Measurements from ENCODE around the gene PPP1R12B.

DNA sequence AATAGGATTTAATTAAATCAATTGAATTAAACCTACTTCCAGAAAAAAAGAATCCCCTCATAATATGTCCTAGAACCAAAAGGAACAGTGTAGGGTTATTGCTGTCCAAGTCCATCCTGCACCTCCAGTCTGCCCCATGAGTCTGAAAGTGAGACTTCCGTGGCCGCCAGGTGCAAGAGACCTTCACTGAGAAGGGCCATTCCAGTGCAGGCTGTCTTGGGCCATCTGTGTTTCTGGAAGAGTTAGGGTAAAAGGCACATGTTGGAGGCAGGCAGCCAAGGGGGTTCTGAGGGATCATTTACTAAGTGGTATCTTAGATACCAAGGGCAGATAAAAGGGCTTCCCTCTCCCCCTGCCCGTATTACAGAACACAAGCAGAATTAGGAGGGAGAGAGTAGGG lies 37.8 kb upstream of the PPP1R12B start:
- TF ChIP-seq, protein P1, sequence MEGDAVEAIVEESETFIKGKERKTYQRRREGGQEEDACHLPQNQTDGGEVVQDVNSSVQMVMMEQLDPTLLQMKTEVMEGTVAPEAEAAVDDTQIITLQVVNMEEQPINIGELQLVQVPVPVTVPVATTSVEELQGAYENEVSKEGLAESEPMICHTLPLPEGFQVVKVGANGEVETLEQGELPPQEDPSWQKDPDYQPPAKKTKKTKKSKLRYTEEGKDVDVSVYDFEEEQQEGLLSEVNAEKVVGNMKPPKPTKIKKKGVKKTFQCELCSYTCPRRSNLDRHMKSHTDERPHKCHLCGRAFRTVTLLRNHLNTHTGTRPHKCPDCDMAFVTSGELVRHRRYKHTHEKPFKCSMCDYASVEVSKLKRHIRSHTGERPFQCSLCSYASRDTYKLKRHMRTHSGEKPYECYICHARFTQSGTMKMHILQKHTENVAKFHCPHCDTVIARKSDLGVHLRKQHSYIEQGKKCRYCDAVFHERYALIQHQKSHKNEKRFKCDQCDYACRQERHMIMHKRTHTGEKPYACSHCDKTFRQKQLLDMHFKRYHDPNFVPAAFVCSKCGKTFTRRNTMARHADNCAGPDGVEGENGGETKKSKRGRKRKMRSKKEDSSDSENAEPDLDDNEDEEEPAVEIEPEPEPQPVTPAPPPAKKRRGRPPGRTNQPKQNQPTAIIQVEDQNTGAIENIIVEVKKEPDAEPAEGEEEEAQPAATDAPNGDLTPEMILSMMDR (IDR thresholded peaks at IDR 0.05): no peak
- TF ChIP-seq POLR2A (IDR thresholded peaks at IDR 0.05): no peak

Data from ovary (tissue), 3 donors.